ENCODE measurements around the gene KIAA1614.

Gene KIAA1614

DNA sequence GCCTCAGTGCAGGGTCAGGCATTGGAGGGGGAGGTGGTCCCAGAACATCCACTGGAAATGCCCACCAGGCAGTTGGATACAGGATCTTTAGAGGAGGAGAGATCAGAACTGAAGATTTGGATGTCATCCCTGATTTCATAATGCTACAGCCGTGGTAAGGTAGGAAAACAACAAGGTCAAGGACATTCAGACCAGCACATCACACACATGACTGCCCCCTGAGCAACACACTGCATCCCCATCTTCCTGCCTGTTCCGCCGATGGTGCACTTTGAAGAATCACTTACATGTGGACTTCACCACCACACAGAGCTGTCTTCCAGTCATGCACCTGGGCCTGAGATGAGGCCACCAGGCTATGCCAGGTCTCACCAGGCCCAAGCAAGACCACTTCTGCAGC is 16.7 kb downstream of the KIAA1614 start:
- H3K4me3 ChIP-seq (ENCODE audit: low read length): no peak overlapping the region
- TF ChIP-seq, protein P1, sequence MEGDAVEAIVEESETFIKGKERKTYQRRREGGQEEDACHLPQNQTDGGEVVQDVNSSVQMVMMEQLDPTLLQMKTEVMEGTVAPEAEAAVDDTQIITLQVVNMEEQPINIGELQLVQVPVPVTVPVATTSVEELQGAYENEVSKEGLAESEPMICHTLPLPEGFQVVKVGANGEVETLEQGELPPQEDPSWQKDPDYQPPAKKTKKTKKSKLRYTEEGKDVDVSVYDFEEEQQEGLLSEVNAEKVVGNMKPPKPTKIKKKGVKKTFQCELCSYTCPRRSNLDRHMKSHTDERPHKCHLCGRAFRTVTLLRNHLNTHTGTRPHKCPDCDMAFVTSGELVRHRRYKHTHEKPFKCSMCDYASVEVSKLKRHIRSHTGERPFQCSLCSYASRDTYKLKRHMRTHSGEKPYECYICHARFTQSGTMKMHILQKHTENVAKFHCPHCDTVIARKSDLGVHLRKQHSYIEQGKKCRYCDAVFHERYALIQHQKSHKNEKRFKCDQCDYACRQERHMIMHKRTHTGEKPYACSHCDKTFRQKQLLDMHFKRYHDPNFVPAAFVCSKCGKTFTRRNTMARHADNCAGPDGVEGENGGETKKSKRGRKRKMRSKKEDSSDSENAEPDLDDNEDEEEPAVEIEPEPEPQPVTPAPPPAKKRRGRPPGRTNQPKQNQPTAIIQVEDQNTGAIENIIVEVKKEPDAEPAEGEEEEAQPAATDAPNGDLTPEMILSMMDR (conservative IDR thresholded peaks at IDR 0.05; ENCODE audit: low read length): no peak
- no peak for DNase-seq (ENCODE audit: low read depth)

GRCh38 chr1:180930687-180931086 is 18.0 kb downstream of the KIAA1614 start:
- H3K4me3 ChIP-seq (ENCODE audit: low read length): no peak overlapping the region
- TF ChIP-seq, protein P1 (conservative IDR thresholded peaks at IDR 0.05; ENCODE audit: low read length): no peak
- no peak for DNase-seq (ENCODE audit: low read depth)

- H3K4me3 ChIP-seq (ENCODE audit: low read length): no peak overlapping the region
- TF ChIP-seq, protein P1 (conservative IDR thresholded peaks at IDR 0.05; ENCODE audit: low read length): no peak
- no peak for DNase-seq (ENCODE audit: low read depth)
These were observed 18.8 kb downstream of the KIAA1614 start for GRCh38 chr1:180931529-180931928.

GRCh38 chr1:180932378-180932777 is 19.7 kb downstream of the KIAA1614 start:
- H3K4me3 ChIP-seq (ENCODE audit: low read length): no peak overlapping the region
- DNase-seq (ENCODE audit: low read depth): no peak
- TF ChIP-seq, protein P1 (conservative IDR thresholded peaks at IDR 0.05; ENCODE audit: low read length): no peak

DNA sequence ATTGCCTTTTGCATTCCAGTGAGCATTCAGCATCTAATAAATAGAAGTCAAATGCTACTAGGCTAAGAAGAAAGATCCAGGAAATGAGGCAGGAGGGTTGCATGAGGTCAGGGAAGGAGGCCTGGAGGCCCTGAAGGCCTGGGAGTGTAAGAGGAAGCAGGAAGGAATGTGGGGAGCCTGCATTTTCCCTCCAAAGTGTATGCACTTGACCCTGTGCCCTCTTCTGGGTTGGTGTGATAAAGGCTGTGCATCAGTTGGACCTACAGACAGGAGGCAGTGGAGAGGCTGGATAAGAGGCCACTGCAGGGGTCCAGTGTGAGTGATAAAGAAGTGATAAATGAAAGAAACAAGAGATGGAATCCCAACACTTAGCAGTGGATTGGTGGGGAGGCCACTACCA is 20.4 kb downstream of the KIAA1614 start:
- H3K4me3 ChIP-seq (ENCODE audit: low read length): no peak overlapping the region
- DNase-seq (ENCODE audit: low read depth): no peak
- TF ChIP-seq, protein P1 (conservative IDR thresholded peaks at IDR 0.05; ENCODE audit: low read length): no peak

DNA sequence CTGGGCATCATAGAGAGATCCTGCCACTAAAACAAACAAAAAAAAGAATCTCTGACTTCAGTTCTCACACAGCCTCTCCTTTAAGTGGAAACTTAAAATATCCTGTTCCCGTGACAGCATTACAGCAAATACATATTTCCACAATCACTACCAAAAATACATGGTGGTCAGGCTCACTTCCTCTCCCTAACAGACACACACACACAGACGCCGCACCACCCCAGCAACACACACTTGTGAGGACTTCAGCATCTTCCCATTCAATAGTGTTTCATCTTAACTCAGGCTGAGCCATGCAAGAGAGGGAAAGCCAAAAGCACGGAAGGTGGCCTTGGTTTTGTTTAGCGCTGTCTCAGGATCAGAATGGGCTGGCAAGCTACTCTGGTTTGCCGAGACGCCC is 21.9 kb downstream of the KIAA1614 start:
- no peak overlapping the region for H3K4me3 ChIP-seq (ENCODE audit: low read length)
- DNase-seq (ENCODE audit: low read depth): no peak
- TF ChIP-seq, protein P1 (conservative IDR thresholded peaks at IDR 0.05; ENCODE audit: low read length): no peak

DNA sequence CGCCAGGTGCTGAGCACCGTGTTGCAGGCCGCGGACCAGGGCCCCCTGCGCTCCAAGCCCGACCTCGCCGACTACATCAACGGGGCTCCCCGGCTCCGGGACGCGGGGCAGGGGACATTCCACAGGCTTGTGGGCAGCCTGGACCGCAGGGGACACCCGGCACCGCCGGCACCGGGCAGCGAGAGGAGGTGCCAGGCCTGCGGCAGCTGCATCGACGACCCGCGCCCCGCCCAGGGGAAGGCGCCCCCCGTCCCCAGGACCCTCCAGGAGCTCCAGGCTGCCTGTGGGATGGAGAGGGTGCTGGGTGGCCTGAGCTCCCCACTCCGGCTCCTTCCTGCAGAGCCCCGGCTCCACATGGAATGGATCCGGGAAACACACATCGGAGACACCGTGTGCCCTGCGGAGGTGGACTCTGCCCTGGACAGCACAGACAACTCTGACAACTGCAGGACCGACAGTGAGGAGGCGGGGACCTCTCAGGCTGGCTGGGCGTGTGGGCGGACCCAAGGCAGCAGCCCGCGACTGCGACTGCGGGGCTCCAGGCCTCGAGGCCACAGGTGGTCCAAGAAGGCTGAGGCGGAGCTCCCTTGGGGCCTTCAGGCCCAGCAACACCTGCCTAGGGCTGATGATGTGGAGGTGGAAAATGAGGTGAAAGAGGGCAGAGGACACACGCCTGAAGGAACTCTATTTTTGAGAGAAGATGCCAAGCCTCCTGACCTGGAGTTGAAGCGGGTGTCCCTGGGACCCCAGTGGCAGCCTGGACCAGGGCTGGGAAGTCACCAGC is 22.8 kb downstream of the KIAA1614 start:
- no peak for DNase-seq (ENCODE audit: low read depth)
- TF ChIP-seq, protein P1 (conservative IDR thresholded peaks at IDR 0.05; ENCODE audit: low read length): no peak
- H3K4me3 ChIP-seq (ENCODE audit: low read length): no peak overlapping the region

All from AG10803 (cell line).